IMR-90 (cell line): ENCODE data around the gene LCP1. TPM values are rescaled to one million over a fixed set of nuclear protein-coding genes. Genes with fewer than 3 reads are reported as not detected.

Source experiments
- ATAC-seq: fragments of 200-7000 bp; cut with Tn5 transposase; 2 replicates; pipeline ENCODE4 v1.9.1; 2020; ENCODE audit warnings: low read depth, mild to moderate bottlenecking, moderate library complexity
- BruUV-seq: library from RNA; stranded (reverse); fragments of 400-500 nt; replicated peaks from 2 replicates; lab custom pipeline; 2021; lab: Mats Ljungman, UMichigan
- CTCF ChIA-PET: fragments of 300-600 bp; formaldehyde crosslinking; extraction: SDS; loops from one replicate; lab custom pipeline; 2021; ENCODE audit warnings: antibody characterized with exemption; lab: Yijun Ruan, JAX
- POLR2A ChIA-PET: fragments of 300-600 bp; sonication (Branson Sonifier 250); formaldehyde crosslinking; loops from one replicate; lab custom pipeline; 2022; ENCODE audit warnings: antibody characterized with exemption; ENCODE audit not compliant: unreplicated experiment; lab: Charles Lee
- DNase-seq: peaks from one replicate; pipeline ENCODE4 v3.0.0; 2013
- H2AFZ ChIP-seq: replicated peaks from 2 replicates; pipeline ENCODE3; 2013; ENCODE audit warnings: low read length, mild to moderate bottlenecking; ENCODE audit not compliant: poor library complexity
- H2AK5ac ChIP-seq: 2 replicates; pipeline ENCODE4 v1.6.1; 2013; ENCODE audit warnings: low read depth, low read length, inconsistent platforms
- H2AK9ac ChIP-seq: replicated peaks from 2 replicates; pipeline ENCODE3; 2013; ENCODE audit warnings: mild to moderate bottlenecking, low read depth, low read length, moderate library complexity; ENCODE audit not compliant: poor library complexity
- H2BK120ac ChIP-seq: 2 replicates; pipeline ENCODE4 v1.6.1; 2013; ENCODE audit warnings: low read depth, low read length, inconsistent platforms
- H2BK15ac ChIP-seq: 3 replicates; pipeline ENCODE4 v1.6.1; 2013; ENCODE audit warnings: low read depth, low read length, inconsistent platforms
- H2BK20ac ChIP-seq: 2 replicates; pipeline ENCODE4 v1.6.1; 2013; ENCODE audit warnings: low read depth, mild to moderate bottlenecking, inconsistent platforms, low read length, moderate library complexity
- H2BK5ac ChIP-seq: 2 replicates; pipeline ENCODE4 v1.6.1; 2013; ENCODE audit warnings: mild to moderate bottlenecking, low read depth, low read length, inconsistent platforms; ENCODE audit not compliant: poor library complexity, severe bottlenecking
- H3K14ac ChIP-seq: replicated peaks from 2 replicates; pipeline ENCODE4 v1.6.1; 2013; ENCODE audit warnings: low read depth, low read length, inconsistent platforms
- H3K18ac ChIP-seq: 2 replicates; pipeline ENCODE4 v1.6.1; 2013; ENCODE audit warnings: low read depth, low read length, control low read depth
- H3K23ac ChIP-seq: 2 replicates; pipeline ENCODE4 v1.6.1; 2013; ENCODE audit warnings: low read depth, low read length, inconsistent platforms
- H3K27ac ChIP-seq: 2 replicates; pipeline ENCODE4 v1.5.1; 2013; ENCODE audit warnings: mild to moderate bottlenecking, control low read depth, low read length; ENCODE audit not compliant: insufficient read depth
- H3K27me3 ChIP-seq: 2 replicates; pipeline ENCODE4 v1.6.1; 2013; ENCODE audit warnings: low read length; ENCODE audit not compliant: control insufficient read depth, insufficient read depth
- H3K36me3 ChIP-seq: 2 replicates; pipeline ENCODE4 v1.6.1; 2013; ENCODE audit warnings: low read length, mixed read lengths; ENCODE audit not compliant: control insufficient read depth, insufficient read depth
- H3K4ac ChIP-seq: 2 replicates; pipeline ENCODE4 v1.6.1; 2013; ENCODE audit warnings: low read depth, low read length, inconsistent platforms
- H3K4me1 ChIP-seq: 2 replicates; pipeline ENCODE4 v1.6.1; 2013; ENCODE audit warnings: low read length, mixed read lengths; ENCODE audit not compliant: control insufficient read depth, insufficient read depth
- H3K4me2 ChIP-seq: 2 replicates; pipeline ENCODE4 v1.6.1; 2013; ENCODE audit warnings: low read depth, mild to moderate bottlenecking, control low read depth, low read length, moderate library complexity
- H3K4me3 ChIP-seq: 2 replicates; pipeline ENCODE4 v1.5.1; 2013; ENCODE audit warnings: low read depth, mild to moderate bottlenecking, control low read depth, low read length, moderate library complexity; ENCODE audit not compliant: insufficient read depth
- H3K56ac ChIP-seq: 2 replicates; pipeline ENCODE4 v1.6.1; 2013; ENCODE audit warnings: low read length, inconsistent platforms; ENCODE audit not compliant: insufficient read depth; ENCODE audit errors: extremely low read depth
- H3K79me1 ChIP-seq, 2 experiments: 2 replicates each; pipeline ENCODE4 v1.6.1; 2013; ENCODE audit warnings: low read length in 2 of 2, inconsistent platforms in 1 of 2, low read depth in 1 of 2
- H3K9ac ChIP-seq: 2 replicates; pipeline ENCODE4 v1.6.1; 2013; ENCODE audit warnings: low read depth, low read length, control low read depth
- H3K9me1 ChIP-seq: 2 replicates; pipeline ENCODE4 v1.6.1; 2013; ENCODE audit warnings: low read length, inconsistent platforms; ENCODE audit not compliant: insufficient read depth
- H3K9me3 ChIP-seq: 2 replicates; pipeline ENCODE4 v1.6.1; 2013; ENCODE audit warnings: low read length; ENCODE audit not compliant: control insufficient read depth, insufficient read depth
- H4K20me1 ChIP-seq: 2 replicates; pipeline ENCODE4 v1.6.1; 2013; ENCODE audit warnings: low read length, inconsistent platforms; ENCODE audit not compliant: insufficient read depth
- H4K5ac ChIP-seq: 2 replicates; pipeline ENCODE4 v1.6.1; 2013; ENCODE audit warnings: mild to moderate bottlenecking, low read depth, low read length, control low read depth
- H4K8ac ChIP-seq, 2 experiments: 2 replicates each; pipeline ENCODE4 v1.6.1; 2013; ENCODE audit warnings: low read depth in 2 of 2, low read length in 2 of 2, control low read depth in 1 of 2, inconsistent platforms in 1 of 2
- H4K91ac ChIP-seq: 2 replicates; pipeline ENCODE4 v1.6.1; 2013; ENCODE audit warnings: low read depth, low read length, inconsistent platforms; ENCODE audit not compliant: insufficient read depth
- BHLHE40 ChIP-seq: fragments of 150-350 bp; IDR thresholded peaks from 2 replicates; pipeline ENCODE4 v1.6.1; 2016; ENCODE audit warnings: mild to moderate bottlenecking, low read depth, low read length
- CEBPB ChIP-seq: IDR thresholded peaks from 2 replicates; pipeline ENCODE4 v1.6.1; 2012; ENCODE audit warnings: low read depth, low read length, improper control_type of control experiment
- CHD1 ChIP-seq: IDR thresholded peaks from 2 replicates; pipeline ENCODE4 v1.6.1; 2012; ENCODE audit warnings: low read depth, low read length, improper control_type of control experiment
- ELK1 ChIP-seq: fragments of 150-350 bp; IDR thresholded peaks from 2 replicates; pipeline ENCODE4 v1.6.1; 2016; ENCODE audit warnings: low read depth, mild to moderate bottlenecking, low read length, moderate library complexity, borderline replicate concordance
- FOS ChIP-seq: fragments of 150-350 bp; IDR thresholded peaks from 2 replicates; pipeline ENCODE4 v1.6.1; 2016; ENCODE audit warnings: low read depth, low read length
- MAFK ChIP-seq: IDR thresholded peaks from 2 replicates; pipeline ENCODE4 v1.6.1; 2012; ENCODE audit warnings: low read depth, low read length, improper control_type of control experiment
- MXI1 ChIP-seq: IDR thresholded peaks from 2 replicates; pipeline ENCODE4 v1.6.1; 2012; ENCODE audit warnings: low read depth, mild to moderate bottlenecking, low read length, moderate library complexity, borderline replicate concordance
- POLR2A ChIP-seq: IDR thresholded peaks from 2 replicates; pipeline ENCODE4 v1.6.1; 2012; ENCODE audit warnings: mild to moderate bottlenecking, low read depth, low read length
- RAD21 ChIP-seq: IDR thresholded peaks from 2 replicates; pipeline ENCODE4 v1.6.1; 2012; ENCODE audit warnings: low read length, improper control_type of control experiment
- RCOR1 ChIP-seq: IDR thresholded peaks from 2 replicates; pipeline ENCODE4 v1.6.1; 2012; ENCODE audit warnings: mild to moderate bottlenecking, low read length, improper control_type of control experiment; ENCODE audit not compliant: insufficient replicate concordance
- SMC3 ChIP-seq: fragments of 150-350 bp; IDR thresholded peaks from 2 replicates; pipeline ENCODE4 v1.6.1; 2016; ENCODE audit warnings: low read depth, mild to moderate bottlenecking, antibody characterized with exemption, low read length, moderate library complexity
- WGBS, 2 experiments: methylation state at CpG; one replicate each; pipeline versions ENCODE4 v1.1.5 to v1.1.7; 2013; ENCODE audit warnings: missing lambda C conversion rate in 2 of 2; ENCODE audit not compliant: insufficient read length in 1 of 2; ENCODE audit errors: extremely low coverage in 2 of 2; 5-methylcytosine and 5-hydroxymethylcytosine counted together
- dilution Hi-C: fragments of 300-500 bp; cut with HindIII; formaldehyde crosslinking; loops from one replicate; pipeline ENCODE4 v1.14.3; 2018; ENCODE audit warnings: low sequenced_read_pairs; ENCODE audit not compliant: unreplicated experiment
- in situ Hi-C: fragments of 300-500 bp; cut with MboI; formaldehyde crosslinking; loops from 3 replicates; pipeline ENCODE4 v1.14.3; 2019; ENCODE audit warnings: low sequenced_read_pairs, inconsistent platforms, mixed read lengths
- intact Hi-C: fragments of 100-400 bp; cut with micrococcal nuclease; formaldehyde crosslinking; loops from 2 replicates; pipeline ENCODE4 v1.10.0; 2022
- polyA plus RNA-seq, 3 experiments: library from polyadenylated mRNA; depleted of rRNA; stranded (reverse); fragments of >200 nt; gene quantifications; 2 replicates each; pipeline ENCODE4 v1.2.3, GENCODE V29; 2012; ENCODE audit warnings: low replicate concordance in 1 of 3
- total RNA-seq: library from RNA; depleted of rRNA; stranded (reverse); fragments of >200 nt; gene quantifications from 2 replicates; pipeline ENCODE4 v1.2.3, GENCODE V29; 2012
- TF ChIP-seq, protein P1 (sequence below): fragments of 150-350 bp; IDR thresholded peaks from 2 replicates; pipeline ENCODE4 v1.6.1; 2017; ENCODE audit warnings: mild to moderate bottlenecking, antibody characterized with exemption, low read length, low read depth
- TF ChIP-seq, protein P2 (sequence below): conservative IDR thresholded peaks from 2 replicates; pipeline ENCODE4 v1.5.1; 2012; ENCODE audit warnings: mild to moderate bottlenecking, low read depth, low read length, improper control_type of control experiment

Gene LCP1
- total and polyA plus RNA-seq, 2 of the 4 experiments (the other 2 are of a cell fraction) = not detected

GRCh38 chr13:46129124-46129523, 52.9 kb downstream of the LCP1 start:
- H2BK15ac ChIP-seq = no peak overlapping the region
- no peaks in the 10 kb centered on the region for H3K4me1 ChIP-seq
- H3K56ac ChIP-seq = no peak overlapping the region
- no peak for ATAC-seq
- WGBS, 2 experiments = 80% methylated on average over 1 of the region's 2 CpGs; no CpG with 5 or more reads in 1 of the 2 experiments
- intact Hi-C loops (no loop called here), in situ Hi-C loops (loop anchor here (10.0 kb wide), 1 partner anchor 504 kb away; no protein-coding TSS in a partner anchor), dilution Hi-C loops (no loop called here)
- POLR2A ChIA-PET = no interaction called here
- no peak overlapping the region for H3K4me2 ChIP-seq
- H3K14ac ChIP-seq = no peak overlapping the region
- no peak overlapping the region for H3K4ac ChIP-seq
- no peak overlapping the region for H3K18ac ChIP-seq
- H2AK5ac ChIP-seq = no peak overlapping the region
- no peak overlapping the region for H4K91ac ChIP-seq
- no peak overlapping the region for H2BK120ac ChIP-seq
- H3K79me1 ChIP-seq = no peaks in the 10 kb centered on the region
- H3K9me3 ChIP-seq = no peaks in the 10 kb centered on the region
- no peak overlapping the region for H3K9ac ChIP-seq
- TF ChIP-seq RAD21 = no peak
- no peak for TF ChIP-seq BHLHE40
- no peak for TF ChIP-seq RCOR1
- TF ChIP-seq, protein P1, sequence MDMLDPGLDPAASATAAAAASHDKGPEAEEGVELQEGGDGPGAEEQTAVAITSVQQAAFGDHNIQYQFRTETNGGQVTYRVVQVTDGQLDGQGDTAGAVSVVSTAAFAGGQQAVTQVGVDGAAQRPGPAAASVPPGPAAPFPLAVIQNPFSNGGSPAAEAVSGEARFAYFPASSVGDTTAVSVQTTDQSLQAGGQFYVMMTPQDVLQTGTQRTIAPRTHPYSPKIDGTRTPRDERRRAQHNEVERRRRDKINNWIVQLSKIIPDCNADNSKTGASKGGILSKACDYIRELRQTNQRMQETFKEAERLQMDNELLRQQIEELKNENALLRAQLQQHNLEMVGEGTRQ = no peak
- no peak for TF ChIP-seq SMC3
- TF ChIP-seq CEBPB = no peak
- no peak for TF ChIP-seq MXI1
- no peak for TF ChIP-seq MAFK
- TF ChIP-seq ELK1 = no peak
- TF ChIP-seq, protein P2, sequence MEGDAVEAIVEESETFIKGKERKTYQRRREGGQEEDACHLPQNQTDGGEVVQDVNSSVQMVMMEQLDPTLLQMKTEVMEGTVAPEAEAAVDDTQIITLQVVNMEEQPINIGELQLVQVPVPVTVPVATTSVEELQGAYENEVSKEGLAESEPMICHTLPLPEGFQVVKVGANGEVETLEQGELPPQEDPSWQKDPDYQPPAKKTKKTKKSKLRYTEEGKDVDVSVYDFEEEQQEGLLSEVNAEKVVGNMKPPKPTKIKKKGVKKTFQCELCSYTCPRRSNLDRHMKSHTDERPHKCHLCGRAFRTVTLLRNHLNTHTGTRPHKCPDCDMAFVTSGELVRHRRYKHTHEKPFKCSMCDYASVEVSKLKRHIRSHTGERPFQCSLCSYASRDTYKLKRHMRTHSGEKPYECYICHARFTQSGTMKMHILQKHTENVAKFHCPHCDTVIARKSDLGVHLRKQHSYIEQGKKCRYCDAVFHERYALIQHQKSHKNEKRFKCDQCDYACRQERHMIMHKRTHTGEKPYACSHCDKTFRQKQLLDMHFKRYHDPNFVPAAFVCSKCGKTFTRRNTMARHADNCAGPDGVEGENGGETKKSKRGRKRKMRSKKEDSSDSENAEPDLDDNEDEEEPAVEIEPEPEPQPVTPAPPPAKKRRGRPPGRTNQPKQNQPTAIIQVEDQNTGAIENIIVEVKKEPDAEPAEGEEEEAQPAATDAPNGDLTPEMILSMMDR = no peak
- TF ChIP-seq CHD1 = no peak
- no peak for TF ChIP-seq FOS
- TF ChIP-seq POLR2A = no peak
- CTCF ChIA-PET = interaction anchor here (1.1 kb wide), 1 partner anchor 10 kb away, joined by 3 read pairs; no protein-coding TSS in a partner anchor
- no peak overlapping the region for H2BK5ac ChIP-seq
- no peaks in the 10 kb centered on the region for H3K9me1 ChIP-seq
- H4K5ac ChIP-seq = no peak overlapping the region
- no peak overlapping the region for H2AK9ac ChIP-seq
- H3K27ac ChIP-seq = no peak overlapping the region
- H3K36me3 ChIP-seq = no peaks in the 10 kb centered on the region
- no peak overlapping the region for H4K8ac ChIP-seq
- no peak for DNase-seq
- no peak overlapping the region for H3K23ac ChIP-seq
- peaks cover 12% of the 10 kb centered on the region for H3K27me3 ChIP-seq
- no peak overlapping the region for H2BK20ac ChIP-seq
- H3K4me3 ChIP-seq = no peak overlapping the region
- BruUV-seq = no TSS peak
- H4K20me1 ChIP-seq = no peaks in the 10 kb centered on the region
- no peak overlapping the region for H2AFZ ChIP-seq
